GM10248 (cell line): ENCODE results near the gene ZNF526.

ENCODE experiments used
- CTCF ChIA-PET: fragments of 300-600 bp; sonication (Branson Sonifier 250); formaldehyde crosslinking; extraction: SDS; loops from one replicate; lab custom pipeline; 2021; ENCODE audit warnings: antibody characterized with exemption; lab: Yijun Ruan, JAX
- POLR2A ChIA-PET: fragments of 350-650 bp; sonication (Branson Sonifier 250); formaldehyde crosslinking; extraction: SDS; loops from one replicate; lab custom pipeline; 2020; ENCODE audit warnings: antibody characterized with exemption; lab: Yijun Ruan, JAX
- DNase-seq: peaks from one replicate; pipeline ENCODE4 v3.0.0; 2012; ENCODE audit errors: extremely low spot score
- CTCF ChIP-seq: IDR thresholded peaks from 2 replicates; pipeline ENCODE4 v1.5.1; 2012; ENCODE audit warnings: mild to moderate bottlenecking, low read depth; ENCODE audit errors: extremely low read depth, missing control alignments, control extremely low read depth

Gene ZNF526

GRCh38 chr19:42233106-42233505, 13.0 kb downstream of the ZNF526 start:
- no peak for DNase-seq
- CTCF ChIA-PET = interaction anchor here (0.9 to 2.7 kb wide), 4 partner anchors 11 to 101 kb away, joined by 3 to 14 read pairs (median 3); partner anchors contain the start of gene POU2F2
- no peak for TF ChIP-seq CTCF
- POLR2A ChIA-PET = interaction anchor here (0.6 kb wide), 1 partner anchor 1487 kb away, joined by 3 read pairs; no protein-coding TSS in a partner anchor

- no peak for TF ChIP-seq CTCF
- ChIA-PET CTCF (interaction anchor here (0.7 to 3.5 kb wide), 8 partner anchors 8 to 125 kb away, joined by 3 to 14 read pairs (median 4); partner anchors contain the start of genes POU2F2 and ZNF526), POLR2A (interaction anchor here (0.6 to 1.5 kb wide), 3 partner anchors 9 to 1486 kb away, joined by 3 to 5 read pairs (median 4); no protein-coding TSS in a partner anchor)
- DNase-seq = no peak
Observed at GRCh38 chr19:42233678-42234292, 13.7 kb downstream of the ZNF526 start.

- ChIA-PET POLR2A (interaction anchor here (0.9 to 1.5 kb wide), 2 partner anchors 9 to 18 kb away, joined by 4 to 5 read pairs; no protein-coding TSS in a partner anchor), CTCF (interaction anchor here (0.7 to 3.5 kb wide), 6 partner anchors 9 to 126 kb away, joined by 3 to 14 read pairs (median 8); partner anchors contain the start of gene ZNF526)
- TF ChIP-seq CTCF = no peak
- DNase-seq = no peak
Observed at GRCh38 chr19:42234364-42234763, 14.3 kb downstream of the ZNF526 start.

- POLR2A ChIA-PET = interaction anchor here (1.5 kb wide), 1 partner anchor 19 kb away, joined by 4 read pairs; no protein-coding TSS in a partner anchor
- CTCF ChIA-PET = interaction anchor here (0.9 to 3.5 kb wide), 5 partner anchors 9 to 127 kb away, joined by 3 to 14 read pairs (median 12); no protein-coding TSS in a partner anchor
- DNase-seq = no peak
- no peak for TF ChIP-seq CTCF
Observed at GRCh38 chr19:42235181-42235580, 15.1 kb downstream of the ZNF526 start.

GRCh38 chr19:42239544-42240220, 19.6 kb downstream of the ZNF526 start:
- ChIA-PET CTCF (interaction anchor here (1.1 to 1.9 kb wide), 7 partner anchors 10 to 131 kb away, joined by 4 to 6 read pairs (median 4); partner anchors contain the start of gene POU2F2), POLR2A (interaction anchor here (0.8 kb wide), 1 partner anchor 12 kb away, joined by 5 read pairs; no protein-coding TSS in a partner anchor)
- DNase-seq = no peak
- no peak for TF ChIP-seq CTCF

GRCh38 chr19:42241279-42241678, 21.2 kb downstream of the ZNF526 start:
- ChIA-PET CTCF (interaction anchor here (0.9 to 8.8 kb wide), 6 partner anchors 11 to 132 kb away, joined by 3 to 87 read pairs (median 4); partner anchors contain the start of gene POU2F2), POLR2A (interaction anchor here (0.5 kb wide), 1 partner anchor 25 kb away, joined by 3 read pairs; no protein-coding TSS in a partner anchor)
- no peak for TF ChIP-seq CTCF

More at GRCh38 chr19:42241279-42241678, 21.2 kb downstream of the ZNF526 start:
- DNase-seq = no peak
